Mesendoderm (in vitro differentiated cells): ENCODE measurements around the gene PDGFRB.

ENCODE experiments used
- DNase-seq: peaks from one replicate; pipeline ENCODE4 v3.0.0; 2013
- H2AK5ac ChIP-seq: 2 replicates; pipeline ENCODE4 v1.6.1; 2013; ENCODE audit warnings: low read length, inconsistent platforms
- H2BK120ac ChIP-seq: 2 replicates; pipeline ENCODE4 v1.6.1; 2013; ENCODE audit warnings: low read depth, mild to moderate bottlenecking, low read length, moderate library complexity, mixed read lengths
- H2BK15ac ChIP-seq: replicated peaks from 2 replicates; pipeline ENCODE4 v1.6.1; 2013; ENCODE audit warnings: low read depth, mild to moderate bottlenecking, moderate library complexity
- H2BK5ac ChIP-seq: 2 replicates; pipeline ENCODE4 v1.6.1; 2013; ENCODE audit warnings: low read length, inconsistent platforms
- H3K18ac ChIP-seq: 2 replicates; pipeline ENCODE4 v1.6.1; 2013; ENCODE audit warnings: mild to moderate bottlenecking, low read length, mixed read lengths
- H3K23ac ChIP-seq: one replicate; pipeline ENCODE4 v1.6.1; 2013; ENCODE audit warnings: low read length
- H3K27ac ChIP-seq: 2 replicates; pipeline ENCODE4 v1.5.1; 2013; ENCODE audit warnings: low read depth, mild to moderate bottlenecking, inconsistent platforms, low read length, moderate library complexity
- H3K27me3 ChIP-seq: 2 replicates; pipeline ENCODE4 v1.6.1; 2013; ENCODE audit warnings: low read length, control low read depth, mild to moderate bottlenecking, inconsistent platforms; ENCODE audit not compliant: insufficient read depth, poor library complexity
- H3K36me3 ChIP-seq: 2 replicates; pipeline ENCODE4 v1.6.1; 2013; ENCODE audit warnings: low read length, inconsistent platforms; ENCODE audit not compliant: control insufficient read depth, insufficient read depth
- H3K4ac ChIP-seq: one replicate; pipeline ENCODE4 v1.6.1; 2013; ENCODE audit warnings: low read depth, mild to moderate bottlenecking, low read length, moderate library complexity
- H3K4me1 ChIP-seq: 2 replicates; pipeline ENCODE4 v1.6.1; 2013; ENCODE audit warnings: low read depth, low read length, inconsistent platforms; ENCODE audit not compliant: control insufficient read depth
- H3K4me2 ChIP-seq: 2 replicates; pipeline ENCODE4 v1.6.1; 2013; ENCODE audit warnings: low read length
- H3K4me3 ChIP-seq: 2 replicates; pipeline ENCODE4 v1.5.1; 2013; ENCODE audit warnings: mild to moderate bottlenecking, low read length
- H3K56ac ChIP-seq: one replicate; pipeline ENCODE4 v1.6.1; 2013; ENCODE audit warnings: low read length
- H3K79me1 ChIP-seq: 2 replicates; pipeline ENCODE4 v1.6.1; 2013; ENCODE audit warnings: low read length, inconsistent platforms
- H3K79me2 ChIP-seq: 2 replicates; pipeline ENCODE4 v1.6.1; 2013; ENCODE audit warnings: mild to moderate bottlenecking, low read length; ENCODE audit not compliant: control insufficient read depth, insufficient read depth
- H3K9ac ChIP-seq: 2 replicates; pipeline ENCODE4 v1.6.1; 2013; ENCODE audit warnings: low read length, inconsistent platforms
- H4K5ac ChIP-seq: one replicate; pipeline ENCODE4 v1.6.1; 2013; ENCODE audit warnings: low read length
- H4K8ac ChIP-seq: one replicate; pipeline ENCODE4 v1.6.1; 2013; ENCODE audit warnings: low read depth, mild to moderate bottlenecking, control low read depth, low read length, moderate library complexity
- WGBS: extraction: QIAGEN DNeasy Blood & Tissue Kit; methylation state at CpG from one replicate; pipeline ENCODE4 v1.1.7; 2013; ENCODE audit warnings: low lambda C conversion rate, missing lambda C conversion rate; ENCODE audit not compliant: insufficient coverage; ENCODE audit errors: extremely low coverage; 5-methylcytosine and 5-hydroxymethylcytosine counted together

PDGFRB gene

DNA sequence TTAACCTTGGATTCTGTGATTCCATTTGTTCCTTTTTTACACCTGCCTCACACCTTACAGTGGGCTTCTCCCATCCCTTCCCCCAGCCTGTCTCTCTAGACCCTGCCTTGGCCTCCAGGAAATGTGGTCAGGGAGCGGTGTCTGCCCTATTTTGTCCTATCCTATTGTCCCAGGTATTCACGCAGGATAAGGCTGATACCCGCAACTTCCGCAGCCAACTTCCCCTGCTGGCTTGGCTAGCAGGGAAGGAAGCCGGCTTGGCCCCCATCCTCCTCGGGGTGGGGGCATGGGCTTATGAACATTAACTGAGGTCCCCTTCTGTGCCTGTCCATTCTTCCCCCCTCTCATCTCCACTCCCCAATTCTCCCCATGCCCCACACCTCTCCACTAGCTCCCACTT is 72.8 kb downstream of the PDGFRB start:
- no peaks in the 10 kb centered on the region for H3K79me1 ChIP-seq
- DNase-seq, result no peak
- H3K4me2 ChIP-seq, result no peak overlapping the region
- H3K23ac ChIP-seq, result no peak overlapping the region
- no peak overlapping the region for H3K56ac ChIP-seq
- no peak overlapping the region for H2BK120ac ChIP-seq
- H3K18ac ChIP-seq, result no peak overlapping the region
- H3K79me2 ChIP-seq, result no peaks in the 10 kb centered on the region
- H3K27ac ChIP-seq, result no peak overlapping the region
- H2BK5ac ChIP-seq, result no peak overlapping the region
- no peak overlapping the region for H2BK15ac ChIP-seq
- H3K9ac ChIP-seq, result no peak overlapping the region
- no peak overlapping the region for H3K4me3 ChIP-seq
- no peak overlapping the region for H3K4ac ChIP-seq
- H4K8ac ChIP-seq, result no peak overlapping the region
- no peak overlapping the region for H4K5ac ChIP-seq
- no peaks in the 10 kb centered on the region for H3K27me3 ChIP-seq
- WGBS, result no CpG with 5 or more reads among the region's 6 CpGs
- H2AK5ac ChIP-seq, result no peak overlapping the region
- H3K4me1 ChIP-seq, result no peaks in the 10 kb centered on the region
- no peaks in the 10 kb centered on the region for H3K36me3 ChIP-seq

DNA sequence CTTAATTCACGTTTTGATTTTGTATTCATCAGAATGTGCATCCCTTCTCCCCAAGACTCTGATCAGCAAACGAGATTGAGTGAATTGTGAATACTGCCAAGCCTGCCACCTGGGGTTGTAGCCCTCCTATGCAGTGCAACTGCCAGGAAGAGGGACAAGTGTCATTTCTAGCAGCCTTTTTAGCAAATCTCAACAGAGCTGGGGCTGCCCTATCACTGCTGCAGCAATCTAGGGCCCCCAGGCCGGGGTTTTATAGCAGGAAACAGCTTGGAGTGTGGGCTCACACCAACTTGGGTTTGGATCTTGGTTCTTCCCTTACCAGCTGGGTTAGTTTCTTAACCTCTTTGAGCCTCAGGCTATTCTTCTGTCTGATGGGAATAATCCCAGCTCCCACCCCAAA is 73.3 kb downstream of the PDGFRB start:
- no peak overlapping the region for H3K18ac ChIP-seq
- no peak overlapping the region for H2BK5ac ChIP-seq
- no peak overlapping the region for H2BK15ac ChIP-seq
- no CpG with 5 or more reads among the region's 3 CpGs for WGBS
- H4K8ac ChIP-seq, result no peak overlapping the region
- H4K5ac ChIP-seq, result no peak overlapping the region
- no peaks in the 10 kb centered on the region for H3K4me1 ChIP-seq
- no peak overlapping the region for H3K9ac ChIP-seq
- H2AK5ac ChIP-seq, result no peak overlapping the region
- DNase-seq, result no peak
- H3K27ac ChIP-seq, result no peak overlapping the region
- H2BK120ac ChIP-seq, result no peak overlapping the region
- H3K79me1 ChIP-seq, result no peaks in the 10 kb centered on the region
- H3K23ac ChIP-seq, result no peak overlapping the region
- H3K36me3 ChIP-seq, result no peaks in the 10 kb centered on the region
- H3K4me3 ChIP-seq, result no peak overlapping the region
- no peaks in the 10 kb centered on the region for H3K79me2 ChIP-seq
- H3K4me2 ChIP-seq, result no peak overlapping the region
- no peaks in the 10 kb centered on the region for H3K27me3 ChIP-seq
- no peak overlapping the region for H3K4ac ChIP-seq
- no peak overlapping the region for H3K56ac ChIP-seq

GRCh38 chr5:150081541-150082283 is 73.9 kb downstream of the PDGFRB start:
- H2BK15ac ChIP-seq, result no peak overlapping the region
- H3K18ac ChIP-seq, result no peak overlapping the region
- no peak overlapping the region for H2AK5ac ChIP-seq
- H3K56ac ChIP-seq, result no peak overlapping the region
- no peaks in the 10 kb centered on the region for H3K4me1 ChIP-seq
- no peak overlapping the region for H3K4ac ChIP-seq
- no peak for DNase-seq
- no CpG with 5 or more reads among the region's 15 CpGs for whole genome bisulfite sequencing
- no peak overlapping the region for H3K9ac ChIP-seq
- no peak overlapping the region for H3K4me3 ChIP-seq
- no peaks in the 10 kb centered on the region for H3K79me1 ChIP-seq
- no peak overlapping the region for H4K5ac ChIP-seq
- no peak overlapping the region for H4K8ac ChIP-seq
- H2BK120ac ChIP-seq, result no peak overlapping the region
- no peaks in the 10 kb centered on the region for H3K79me2 ChIP-seq
- H3K36me3 ChIP-seq, result no peaks in the 10 kb centered on the region
- no peaks in the 10 kb centered on the region for H3K27me3 ChIP-seq
- no peak overlapping the region for H3K4me2 ChIP-seq
- H2BK5ac ChIP-seq, result no peak overlapping the region
- no peak overlapping the region for H3K23ac ChIP-seq
- H3K27ac ChIP-seq, result no peak overlapping the region

- Histone ChIP-seq H3K4me1 (no peaks in the 10 kb centered on the region), H2BK15ac (no peak overlapping the region), H3K79me1 (no peaks in the 10 kb centered on the region), H3K9ac (no peak overlapping the region), H3K4ac (no peak overlapping the region), H2BK5ac (no peak overlapping the region), H3K56ac (no peak overlapping the region), H2BK120ac (no peak overlapping the region), H3K23ac (no peak overlapping the region), H3K27me3 (no peaks in the 10 kb centered on the region), H4K5ac (no peak overlapping the region), H3K27ac (no peak overlapping the region), H3K18ac (no peak overlapping the region), H3K4me2 (no peak overlapping the region), H4K8ac (no peak overlapping the region), H3K79me2 (no peaks in the 10 kb centered on the region), H2AK5ac (no peak overlapping the region), H3K36me3 (no peaks in the 10 kb centered on the region), H3K4me3 (no peak overlapping the region)
- no peak for DNase-seq
- no CpG with 5 or more reads among the region's 15 CpGs for WGBS
Measured at GRCh38 chr5:150080696-150081435, 74.8 kb downstream of the PDGFRB start.

- H3K9ac ChIP-seq, result no peak overlapping the region
- H3K23ac ChIP-seq, result no peak overlapping the region
- H2BK5ac ChIP-seq, result no peak overlapping the region
- H3K4me3 ChIP-seq, result no peak overlapping the region
- H3K79me1 ChIP-seq, result no peaks in the 10 kb centered on the region
- no peak overlapping the region for H2AK5ac ChIP-seq
- no CpG with 5 or more reads among the region's 19 CpGs for WGBS
- H3K79me2 ChIP-seq, result no peaks in the 10 kb centered on the region
- H3K27me3 ChIP-seq, result no peaks in the 10 kb centered on the region
- no peak for DNase-seq
- no peaks in the 10 kb centered on the region for H3K36me3 ChIP-seq
- H2BK15ac ChIP-seq, result no peak overlapping the region
- no peak overlapping the region for H4K8ac ChIP-seq
- no peak overlapping the region for H4K5ac ChIP-seq
- no peak overlapping the region for H3K18ac ChIP-seq
- no peaks in the 10 kb centered on the region for H3K4me1 ChIP-seq
- no peak overlapping the region for H3K4me2 ChIP-seq
- H3K27ac ChIP-seq, result no peak overlapping the region
- H3K56ac ChIP-seq, result no peak overlapping the region
- H2BK120ac ChIP-seq, result no peak overlapping the region
- H3K4ac ChIP-seq, result no peak overlapping the region
Measured at GRCh38 chr5:150079909-150080461, 75.7 kb downstream of the PDGFRB start.
